Measurements from ENCODE around the gene RELCH. TPM values are rescaled to one million over a fixed set of nuclear protein-coding genes. Genes with fewer than 3 reads are reported as not detected.
A peak's percentile ranks its signal among the peaks of the same experiment; 100 is the strongest.

The RELCH gene
- total RNA-seq, 1 donor from 2014 or later = 26.6 TPM

- Histone ChIP-seq H3K4me3 (ENCODE audit: insufficient read depth, low read depth, low read length) (peak overlapping the region; percentile 99), H3K4me1 (ENCODE audit: insufficient read depth, low read length) (peaks cover 5% of the 10 kb centered on the region), H4K20me1 (ENCODE audit: insufficient read depth, low read length) (peaks cover 45% of the 10 kb centered on the region), H3K79me2 (ENCODE audit: insufficient read depth, low read length) (peaks cover 56% of the 10 kb centered on the region), H3K9me3 (ENCODE audit: insufficient read depth, low read depth, low read length) (no peaks in the 10 kb centered on the region), H3K4me2 (ENCODE audit: low read length) (peak overlapping the region; percentile 86), H3K9ac (ENCODE audit: low read length) (peak overlapping the region; percentile 94), H3K36me3 (ENCODE audit: insufficient read depth, low read length) (no peaks in the 10 kb centered on the region), H3K27ac (ENCODE audit: low read depth, low read length) (peak overlapping the region; percentile 83), H2AFZ (ENCODE audit: low read depth, low read length) (peak overlapping the region; percentile 98), H3K27me3 (ENCODE audit: insufficient read depth, low read length) (no peaks in the 10 kb centered on the region)
- Mint-ChIP-seq H3K27me3 (ENCODE audit: low read depth, unreplicated experiment) (no peaks in the 10 kb centered on the region), H3K9me3 (ENCODE audit: unreplicated experiment) (no peaks in the 10 kb centered on the region), H3K27ac (ENCODE audit: unreplicated experiment) (peak overlapping the region; percentile 93), H3K36me3 (ENCODE audit: low read depth, unreplicated experiment) (peaks cover 6% of the 10 kb centered on the region), H3K4me3 (ENCODE audit: unreplicated experiment) (peak overlapping the region; percentile 98), H3K4me1 (ENCODE audit: low read depth, unreplicated experiment) (peaks cover 9% of the 10 kb centered on the region)
- peak; percentile 6 for DNase-seq (ENCODE audit: low read depth)
- TF ChIP-seq EZH2 (IDR thresholded peaks at IDR 0.05; ENCODE audit: insufficient read depth, low read length) = no peak
- TF ChIP-seq CTCF (IDR thresholded peaks at IDR 0.05; ENCODE audit: insufficient read depth, low read depth, low read length) = peak; percentile 6
- no peak for FAIRE-seq
Observed at GRCh38 chr18:62187543-62188510, 772 bp downstream of the RELCH start.

- Histone ChIP-seq H3K9ac (ENCODE audit: low read length) (peak overlapping the region; percentile 94), H3K79me2 (ENCODE audit: insufficient read depth, low read length) (peaks cover 69% of the 10 kb centered on the region), H3K9me3 (ENCODE audit: insufficient read depth, low read depth, low read length) (no peaks in the 10 kb centered on the region), H4K20me1 (ENCODE audit: insufficient read depth, low read length) (peaks cover 52% of the 10 kb centered on the region), H3K4me3 (ENCODE audit: insufficient read depth, low read depth, low read length) (peak overlapping the region; percentile 99), H3K4me2 (ENCODE audit: low read length) (peak overlapping the region; percentile 86), H3K27ac (ENCODE audit: low read depth, low read length) (no peak overlapping the region), H3K36me3 (ENCODE audit: insufficient read depth, low read length) (no peaks in the 10 kb centered on the region), H2AFZ (ENCODE audit: low read depth, low read length) (no peak overlapping the region), H3K4me1 (ENCODE audit: insufficient read depth, low read length) (peaks cover 5% of the 10 kb centered on the region), H3K27me3 (ENCODE audit: insufficient read depth, low read length) (no peaks in the 10 kb centered on the region)
- no peak for FAIRE-seq
- peak overlapping the region; percentile 98 for H3K4me3 Mint-ChIP-seq (ENCODE audit: unreplicated experiment)
- peaks cover 6% of the 10 kb centered on the region for H3K36me3 Mint-ChIP-seq (ENCODE audit: low read depth, unreplicated experiment)
- peaks cover 9% of the 10 kb centered on the region for H3K4me1 Mint-ChIP-seq (ENCODE audit: low read depth, unreplicated experiment)
- peaks cover 3% of the 10 kb centered on the region for H3K9me3 Mint-ChIP-seq (ENCODE audit: unreplicated experiment)
- H3K27me3 Mint-ChIP-seq (ENCODE audit: low read depth, unreplicated experiment) = no peaks in the 10 kb centered on the region
- no peak overlapping the region for H3K27ac Mint-ChIP-seq (ENCODE audit: unreplicated experiment)
- TF ChIP-seq CTCF (IDR thresholded peaks at IDR 0.05; ENCODE audit: insufficient read depth, low read depth, low read length) (no peak), EZH2 (IDR thresholded peaks at IDR 0.05; ENCODE audit: insufficient read depth, low read length) (no peak)
- no peak for DNase-seq (ENCODE audit: low read depth)
Observed at GRCh38 chr18:62189208-62189607, 2.2 kb downstream of the RELCH start.

Measured in astrocyte (in vitro differentiated cells and primary cell).